GM21390 (cell line): Measurements from ENCODE around the gene SLC22A23.

ENCODE experiments used
- ATAC-seq: cut with Tn5 transposase; IDR thresholded peaks from one replicate; pipeline ENCODE4 v1.9.1; 2021; ENCODE audit not compliant: unreplicated experiment

The SLC22A23 gene

GRCh38 chr6:3406891-3407809 is 49.7 kb downstream of the SLC22A23 start:
- ATAC-seq: no peak

GRCh38 chr6:3406362-3406821 is 50.5 kb downstream of the SLC22A23 start:
- ATAC-seq: no peak

GRCh38 chr6:3405679-3406078 is 51.2 kb downstream of the SLC22A23 start:
- no peak for ATAC-seq

GRCh38 chr6:3405182-3405518 is 51.7 kb downstream of the SLC22A23 start:
- no peak for ATAC-seq

GRCh38 chr6:3403238-3404173 is 53.3 kb downstream of the SLC22A23 start:
- ATAC-seq: no peak

GRCh38 chr6:3402310-3403237 is 54.3 kb downstream of the SLC22A23 start:
- no peak for ATAC-seq

- ATAC-seq: no peak
These were observed 56.7 kb downstream of the SLC22A23 start for GRCh38 chr6:3400162-3400561.

- no peak for ATAC-seq
These were observed 57.8 kb downstream of the SLC22A23 start for GRCh38 chr6:3398755-3399696.

- ATAC-seq: no peak
These were observed 58.7 kb downstream of the SLC22A23 start for GRCh38 chr6:3398165-3398562.

GRCh38 chr6:3397229-3398164 is 59.4 kb downstream of the SLC22A23 start:
- no peak for ATAC-seq

- no peak for ATAC-seq
These were observed 60.2 kb downstream of the SLC22A23 start for GRCh38 chr6:3396503-3397180.

GRCh38 chr6:3394671-3395070 is 62.2 kb downstream of the SLC22A23 start:
- ATAC-seq: no peak

GRCh38 chr6:3393836-3394202 is 63.0 kb downstream of the SLC22A23 start:
- ATAC-seq: no peak

- no peak for ATAC-seq
These were observed 63.7 kb downstream of the SLC22A23 start for GRCh38 chr6:3392930-3393835.

GRCh38 chr6:3391902-3392458 is 64.9 kb downstream of the SLC22A23 start:
- no peak for ATAC-seq

- no peak for ATAC-seq
These were observed 66.2 kb downstream of the SLC22A23 start for GRCh38 chr6:3390698-3391097.
